ENCODE data around the gene WSB2.

Gene WSB2

GRCh38 chr12:117986705-117987469 lies 74.1 kb downstream of the WSB2 start:
- no peak for DNase-seq (ENCODE audit: low read depth)

- no peak for DNase-seq (ENCODE audit: low read depth)
Observed at GRCh38 chr12:117985182-117985581, 75.8 kb downstream of the WSB2 start.

Measured in stimulated activated CD8-positive, alpha-beta memory T cell treated with anti-CD3 and anti-CD28 coated beads, Interleukin-15, amount 100 ng/mL, for 1 hour (primary cell).